SK-N-DZ (cell line): Measurements from ENCODE around the gene SHC3.

Experiments used
- DNase-seq: peaks from one replicate; pipeline ENCODE4 v3.0.0-alpha.2; 2015; ENCODE audit warnings: low spot score

Gene SHC3

DNA sequence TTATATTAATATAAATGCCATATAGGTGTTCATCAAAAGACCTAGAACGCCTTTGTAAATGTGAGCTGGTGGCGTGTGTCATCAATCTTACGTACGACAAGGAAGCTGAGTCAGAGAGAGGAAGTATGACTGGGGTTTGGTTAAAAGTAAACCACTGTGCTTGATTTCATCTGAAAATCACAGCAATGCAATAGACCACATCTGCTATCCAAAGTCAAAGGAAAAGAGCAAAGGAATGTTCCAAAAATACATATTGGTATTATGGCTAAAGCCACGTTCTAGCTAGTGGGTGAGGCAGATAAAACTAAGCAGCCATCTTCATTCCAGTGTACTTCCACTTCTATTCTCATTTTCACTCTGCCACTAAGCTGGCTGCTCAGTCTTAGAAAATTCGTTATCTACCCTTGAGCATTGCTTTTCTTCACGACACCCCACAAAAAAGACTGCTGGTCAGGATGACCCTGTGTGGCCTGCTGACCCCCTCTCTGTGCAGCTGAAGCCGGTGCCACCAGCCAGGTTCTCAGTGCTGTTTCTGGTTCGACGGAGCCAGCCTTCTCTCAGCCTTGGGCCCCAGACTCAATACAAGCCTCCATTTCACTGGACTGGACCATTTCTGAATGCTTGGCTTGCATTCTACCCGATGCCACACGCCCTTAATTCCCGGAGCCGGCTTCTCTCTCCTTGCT is 23.8 kb downstream of the SHC3 start:
- DNase-seq = no peak

DNA sequence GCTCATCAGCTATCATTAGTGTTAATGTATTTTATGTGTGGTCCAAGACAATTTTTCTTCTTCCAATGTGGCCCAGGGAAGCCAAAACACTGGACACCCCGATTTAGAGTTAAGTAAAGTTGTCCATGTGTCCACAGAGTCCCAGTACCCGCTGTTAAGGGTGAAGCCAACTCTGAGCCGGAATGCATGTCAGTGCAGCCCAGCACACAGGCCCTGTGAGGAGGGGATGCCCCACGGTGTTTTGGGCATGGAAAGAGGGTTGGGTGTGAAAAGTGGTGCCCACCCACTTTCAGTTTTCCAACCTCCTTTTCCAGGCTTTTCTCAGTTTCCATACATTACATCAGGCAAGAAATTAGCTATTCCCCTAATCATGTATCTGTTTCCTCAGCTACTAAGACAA is 24.4 kb downstream of the SHC3 start:
- no peak for DNase-seq

DNA sequence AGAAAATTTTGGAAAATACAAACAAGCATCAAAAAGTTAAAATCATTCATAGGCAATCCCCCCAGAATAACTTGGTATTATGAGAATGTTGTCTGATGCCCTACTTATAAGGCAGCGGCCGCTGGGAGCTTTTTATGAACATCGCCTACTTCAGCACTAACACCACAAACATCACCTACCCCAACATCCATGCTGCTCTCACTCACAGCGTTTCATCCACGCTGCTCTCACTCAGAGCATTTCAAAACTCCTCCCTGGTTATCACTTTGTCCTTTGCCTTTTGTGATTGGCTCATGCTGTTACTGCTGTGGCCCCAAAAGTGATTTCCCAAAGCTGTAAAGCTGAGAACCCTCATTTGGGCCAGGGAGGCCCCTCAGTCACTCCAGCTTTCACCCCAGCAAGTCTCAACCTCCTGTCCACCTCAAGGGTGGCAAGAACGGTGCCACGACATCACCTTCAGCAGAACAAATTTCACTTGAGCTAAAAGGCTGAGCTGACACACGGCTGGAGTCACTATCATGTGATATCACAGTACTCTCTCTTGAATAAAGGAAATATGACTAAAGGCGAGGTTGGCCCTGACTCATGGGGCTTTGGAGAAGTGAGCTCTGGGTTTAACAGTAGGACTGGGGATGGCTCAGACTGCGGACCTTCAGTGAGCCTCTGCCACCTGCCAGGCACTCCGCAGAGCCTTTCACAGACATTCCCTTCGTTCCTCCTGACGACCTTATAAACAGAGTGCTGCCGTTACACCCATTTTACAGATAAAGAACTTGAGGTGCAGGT is 25.2 kb downstream of the SHC3 start:
- no peak for DNase-seq

DNA sequence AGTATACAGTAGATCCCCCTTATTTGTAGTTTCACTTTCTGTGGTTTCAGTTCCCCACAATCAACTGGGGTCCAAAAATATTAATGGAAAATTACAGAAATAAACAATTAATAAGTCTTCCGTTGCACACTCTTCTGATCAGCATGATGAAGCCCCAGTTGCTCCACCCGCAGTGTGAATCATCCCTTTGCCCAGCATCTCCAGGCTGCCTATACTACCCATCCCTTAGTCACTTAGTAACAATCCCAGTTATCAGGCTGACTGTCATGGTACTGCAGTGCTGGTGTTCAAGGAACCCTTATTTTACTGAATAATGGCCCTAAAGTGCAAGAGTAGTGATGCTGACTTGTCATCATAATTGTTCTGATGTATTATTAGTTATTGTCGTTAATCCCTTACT is 28.9 kb downstream of the SHC3 start:
- no peak for DNase-seq

DNA sequence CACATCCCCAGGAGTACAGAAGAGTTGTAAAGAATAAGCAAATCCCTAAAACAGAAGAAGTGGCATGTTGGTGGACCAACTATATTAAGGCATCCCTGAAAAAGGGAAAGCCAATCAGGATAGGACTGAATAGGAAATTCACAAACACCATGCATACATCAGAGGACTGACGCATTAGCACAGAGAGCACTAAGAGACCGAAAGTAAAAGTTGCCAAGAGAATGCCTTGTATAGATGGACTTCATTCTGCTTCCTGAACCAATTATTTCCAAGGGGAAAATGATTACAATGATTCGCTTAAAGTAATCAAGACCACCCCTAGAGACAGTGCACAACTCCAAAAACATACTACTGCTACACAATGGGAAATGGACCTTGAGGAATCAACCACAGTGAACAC is 33.5 kb downstream of the SHC3 start:
- no peak for DNase-seq

DNA sequence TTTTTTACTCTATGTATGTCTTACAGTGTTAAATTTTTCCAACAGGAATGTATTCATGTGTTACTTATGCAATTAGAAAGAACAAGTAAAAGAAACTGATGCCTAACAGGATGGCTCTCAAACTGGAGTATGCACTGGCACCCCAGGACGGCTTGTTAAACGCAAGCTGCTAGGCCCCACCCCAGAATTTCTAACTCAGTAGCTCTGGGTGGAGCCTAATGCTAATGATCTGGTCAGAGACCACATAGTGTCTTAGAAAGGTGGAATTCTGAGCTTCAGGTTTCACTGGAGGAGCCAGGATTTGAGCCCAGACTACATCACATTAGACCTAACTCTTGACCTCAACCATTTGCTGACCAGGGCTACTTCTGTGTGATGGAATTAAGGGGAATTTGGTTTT is 34.4 kb downstream of the SHC3 start:
- DNase-seq = no peak

DNA sequence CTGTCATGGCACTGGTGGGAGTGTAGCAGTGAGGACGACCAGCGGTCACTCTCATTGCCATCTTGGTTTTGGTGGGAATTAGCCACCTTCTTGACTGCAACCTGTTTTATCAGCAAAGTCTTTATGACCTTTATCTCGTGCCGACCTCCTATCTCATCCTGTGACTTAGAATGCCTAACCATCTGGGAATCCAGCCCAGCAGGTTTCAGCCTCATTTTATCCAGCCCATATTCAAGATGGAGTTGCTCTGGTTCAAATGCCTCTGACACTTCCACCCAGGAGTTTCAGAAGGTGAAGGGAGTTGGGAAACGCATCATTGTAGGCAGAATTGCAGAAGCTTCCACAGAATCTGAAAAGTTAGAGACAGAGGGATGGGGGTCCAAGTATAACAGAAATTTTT is 35.4 kb downstream of the SHC3 start:
- no peak for DNase-seq

DNA sequence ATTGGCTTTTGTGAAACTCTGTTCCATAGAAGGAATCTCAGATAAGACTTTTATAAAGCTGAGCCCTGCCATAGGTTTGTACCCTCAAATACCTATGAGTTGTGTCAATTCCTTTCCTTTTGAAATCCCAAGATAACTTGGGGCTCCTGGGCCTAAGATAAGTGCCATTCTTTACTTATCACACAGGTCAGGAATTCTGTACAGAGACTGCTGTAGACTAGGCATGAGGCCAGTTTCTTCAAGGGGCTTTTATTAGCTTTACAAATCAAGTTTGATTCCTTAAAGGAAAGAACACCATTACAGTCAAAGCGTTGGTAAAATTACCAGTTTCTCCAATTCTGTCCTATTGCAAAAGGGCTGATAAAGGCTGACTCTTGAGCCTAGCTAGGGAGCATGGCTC is 39.2 kb downstream of the SHC3 start:
- DNase-seq = no peak

DNA sequence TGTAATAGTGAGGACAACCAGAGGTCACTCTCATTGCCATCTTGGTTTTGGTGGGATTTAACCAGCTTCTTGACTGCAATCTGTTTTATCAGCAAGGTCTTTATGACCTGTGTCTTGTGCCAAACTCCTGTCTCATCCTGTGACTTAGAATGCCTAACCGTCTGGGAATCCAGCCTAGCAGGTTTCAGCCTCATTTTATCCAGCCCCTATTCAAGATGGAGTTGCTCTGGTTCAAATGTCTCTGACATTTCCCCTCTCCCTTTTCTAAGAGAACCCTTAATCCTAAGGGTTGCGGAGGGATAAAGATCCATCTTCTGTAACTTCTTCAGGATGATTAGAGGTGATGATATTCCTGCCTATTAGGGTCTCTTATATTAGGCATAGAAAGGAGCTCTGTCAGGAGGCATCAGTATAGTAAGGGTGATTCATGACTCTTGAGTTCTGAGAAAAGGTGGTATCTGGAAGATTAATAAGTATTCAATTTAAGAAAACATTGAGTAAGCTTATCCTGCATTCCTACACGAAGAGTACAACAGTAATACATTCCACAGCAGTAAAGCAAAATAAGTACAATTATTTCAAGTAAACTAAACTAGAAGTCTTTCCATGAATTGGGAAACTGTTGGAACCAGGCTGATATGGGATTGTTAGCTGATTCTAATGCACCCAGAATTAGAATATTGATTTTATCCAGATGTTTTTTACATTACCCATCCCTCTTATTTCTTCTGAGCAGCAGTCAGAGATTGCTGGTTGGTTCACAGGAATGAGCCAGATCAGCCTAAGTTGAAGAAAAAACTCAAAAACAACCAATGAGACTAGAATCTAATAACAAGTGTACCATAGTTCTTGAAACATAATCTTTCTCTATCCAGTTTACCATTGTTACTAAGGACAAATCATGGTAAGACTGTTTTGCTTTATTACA is 39.9 kb downstream of the SHC3 start:
- DNase-seq = no peak

DNA sequence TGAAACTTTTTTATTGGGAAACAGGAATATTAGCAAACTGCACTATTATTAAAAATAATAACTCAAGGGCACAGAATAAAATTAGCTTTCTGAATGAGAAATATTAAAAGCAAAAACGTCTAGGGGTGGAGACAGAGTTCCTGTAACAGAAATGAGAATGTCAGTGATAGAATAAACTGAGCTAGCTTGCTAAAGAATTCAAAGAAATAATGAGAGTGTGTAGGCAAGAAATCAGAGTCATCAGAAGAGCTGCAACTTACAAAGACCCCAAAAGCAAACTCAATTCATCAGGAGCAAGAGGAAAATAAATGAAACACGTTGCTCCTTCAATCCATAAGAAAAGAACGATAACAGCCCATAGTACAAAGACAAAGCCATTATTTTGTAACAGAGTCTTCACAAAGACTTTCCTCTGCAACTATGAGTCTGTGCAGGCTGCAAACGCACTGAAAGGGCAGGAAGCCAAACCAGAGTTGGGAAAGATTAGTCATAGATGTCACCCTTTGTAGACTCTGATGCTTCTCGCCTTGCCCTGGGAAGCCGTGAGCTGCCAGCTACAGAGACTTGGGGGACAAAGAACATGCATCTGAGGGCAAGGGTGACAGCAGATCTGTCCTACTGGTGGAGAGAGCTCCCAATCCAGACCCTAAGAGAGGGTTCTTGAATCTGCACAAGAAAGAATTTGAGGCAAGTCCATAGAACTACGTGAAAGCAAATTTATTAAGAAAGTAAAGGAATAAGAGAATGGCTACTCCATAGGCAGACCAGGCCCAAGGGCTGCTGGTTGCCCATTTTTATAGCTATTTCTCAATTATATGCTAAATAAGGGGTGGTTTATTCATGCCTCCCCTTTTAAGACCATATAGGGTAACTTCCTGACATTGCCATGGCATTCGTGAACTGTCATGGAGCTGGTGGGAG is 40.8 kb downstream of the SHC3 start:
- DNase-seq = no peak

DNA sequence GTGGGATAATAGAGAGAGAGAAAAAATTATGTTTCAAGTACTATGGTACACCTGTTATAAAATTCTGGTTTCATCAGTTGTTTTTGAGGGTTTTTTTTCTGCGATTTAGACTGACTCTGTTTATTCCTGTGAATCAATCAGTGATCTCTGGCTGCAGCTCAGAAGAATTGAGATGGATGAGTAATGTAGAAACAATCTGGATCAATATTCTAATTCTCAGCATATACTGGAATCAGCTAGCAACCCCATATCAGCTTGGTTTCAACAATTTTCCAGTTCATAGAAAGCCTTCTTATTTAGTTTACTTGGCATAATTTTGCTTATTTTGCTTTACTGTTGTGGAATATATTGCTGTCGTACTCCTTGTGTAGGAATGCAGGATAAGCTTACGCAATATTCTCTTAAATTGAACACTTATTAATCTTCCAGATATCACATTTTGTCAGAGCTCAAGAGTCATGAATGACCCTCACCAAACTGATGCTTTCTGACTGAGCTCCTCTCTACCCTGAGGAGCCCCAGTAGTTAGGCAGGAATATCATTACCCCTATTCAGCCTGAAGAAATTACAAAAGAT is 42.9 kb downstream of the SHC3 start:
- DNase-seq = no peak

DNA sequence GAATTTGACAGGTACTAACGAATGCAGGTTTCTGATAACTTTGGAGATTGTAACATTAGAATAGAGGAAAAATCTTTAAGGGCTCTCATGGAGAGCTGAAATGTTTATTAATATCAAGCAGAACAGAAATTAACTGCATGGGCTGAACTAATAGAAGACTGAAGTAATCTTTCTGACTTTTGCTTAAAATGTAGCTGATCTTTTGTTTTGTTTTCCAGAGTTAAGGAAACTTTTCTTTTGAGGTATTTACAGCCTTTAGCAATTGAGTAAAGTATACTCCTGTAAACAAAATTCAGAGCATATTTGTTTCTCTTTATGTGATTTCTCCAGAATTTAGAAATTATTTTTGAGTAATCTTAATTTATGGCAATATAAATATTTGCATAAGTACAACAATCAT is 43.9 kb downstream of the SHC3 start:
- no peak for DNase-seq

DNA sequence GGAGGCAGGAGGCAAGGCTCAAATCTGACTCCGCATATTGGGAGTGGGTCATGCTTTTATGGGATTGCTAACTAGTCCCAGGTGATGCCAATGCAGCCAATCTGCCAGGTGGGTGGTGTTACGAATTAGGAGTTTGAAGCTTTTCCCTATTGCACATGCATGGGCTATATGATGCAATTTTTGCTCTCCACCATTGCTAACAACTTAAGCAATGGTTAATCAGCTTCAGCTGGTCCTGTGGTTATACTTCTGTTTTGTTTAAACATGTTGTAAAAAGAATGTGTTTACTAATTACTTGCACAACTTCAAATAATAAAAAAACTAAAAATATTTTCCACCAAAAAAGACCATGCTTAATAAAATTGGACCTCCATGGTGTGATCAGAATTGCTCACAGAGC is 55.7 kb downstream of the SHC3 start:
- DNase-seq = no peak

DNA sequence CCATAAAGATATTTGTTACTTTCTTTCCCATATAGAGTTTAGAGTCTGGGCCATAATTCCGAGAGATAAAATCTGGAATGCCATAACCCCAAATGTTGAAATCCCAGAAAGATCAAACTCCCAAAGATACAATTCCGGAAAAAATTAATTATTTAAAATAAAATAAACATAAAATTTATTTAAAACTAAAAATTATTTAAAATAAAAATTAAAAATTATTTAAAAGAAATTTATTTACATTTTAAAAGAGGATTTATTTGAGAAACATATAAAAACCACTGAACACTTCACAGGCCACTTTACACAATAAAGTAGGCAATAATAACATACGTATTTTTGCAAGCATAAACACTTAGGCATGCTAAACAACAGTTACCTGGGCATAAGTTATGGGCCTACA is 57.9 kb downstream of the SHC3 start:
- no peak for DNase-seq

DNA sequence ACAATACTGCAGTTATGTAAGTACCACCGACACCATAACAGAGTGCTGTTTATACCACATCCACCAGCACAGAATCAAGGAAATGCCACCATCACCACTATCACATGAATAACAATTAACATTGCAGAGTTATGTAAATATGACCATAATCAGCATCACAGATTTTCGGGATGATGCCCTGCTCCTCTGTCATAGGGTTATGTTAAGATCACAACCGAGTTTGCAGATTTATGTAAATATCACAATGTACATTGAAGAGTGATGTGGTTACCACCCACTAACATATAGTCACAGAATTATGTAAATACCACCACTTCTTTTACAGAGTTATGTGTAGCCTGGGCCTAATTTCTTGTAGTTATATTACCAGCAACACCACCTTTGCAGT is 61.8 kb downstream of the SHC3 start:
- DNase-seq = no peak

DNA sequence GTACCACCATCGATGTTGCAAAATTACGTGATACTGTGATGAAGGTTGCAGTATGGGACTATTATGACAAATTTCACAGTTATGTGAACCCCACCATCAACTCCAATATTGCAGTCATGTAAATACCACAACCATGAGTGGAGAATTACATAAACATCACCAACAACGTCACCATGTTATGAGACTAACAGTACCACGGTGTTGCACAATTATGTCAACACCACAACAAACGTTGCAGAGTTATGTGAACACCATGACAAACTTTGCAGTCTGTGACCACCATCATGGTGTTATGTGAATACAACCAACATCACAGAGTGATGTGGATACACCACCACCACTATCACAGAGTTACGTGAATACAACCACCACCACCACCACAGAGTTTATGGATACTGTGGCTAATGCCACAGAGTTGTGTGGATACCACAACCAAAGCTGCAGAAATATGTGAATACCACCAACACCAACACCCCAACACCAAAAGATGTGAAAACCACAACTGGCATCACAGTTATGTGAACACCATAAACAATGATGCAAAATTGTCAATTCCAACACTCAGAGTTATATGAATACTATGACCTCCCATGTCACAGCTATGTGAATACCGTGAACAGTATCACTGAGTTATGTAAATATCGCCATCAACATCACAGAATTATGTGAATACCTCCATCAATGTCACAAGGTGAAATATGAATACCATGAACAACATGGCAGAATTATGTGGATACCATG is 62.4 kb downstream of the SHC3 start:
- no peak for DNase-seq

DNA sequence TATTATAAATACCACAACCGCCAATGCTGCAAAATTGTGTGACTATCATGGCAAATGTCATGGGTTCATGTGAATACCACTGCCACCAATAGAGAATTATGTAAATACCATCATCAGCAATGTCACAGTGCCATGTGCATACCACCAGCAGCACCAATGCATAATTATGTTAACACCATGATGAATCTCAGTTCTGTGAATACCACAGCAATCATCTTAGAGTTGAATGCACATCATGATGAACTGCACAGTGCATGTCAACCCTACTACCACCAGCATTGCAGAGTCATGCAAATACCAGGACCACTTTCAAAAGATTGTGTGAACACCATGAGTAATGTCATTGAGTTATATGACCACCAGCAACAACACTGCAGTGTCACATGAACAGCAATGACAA is 63.2 kb downstream of the SHC3 start:
- DNase-seq = no peak

DNA sequence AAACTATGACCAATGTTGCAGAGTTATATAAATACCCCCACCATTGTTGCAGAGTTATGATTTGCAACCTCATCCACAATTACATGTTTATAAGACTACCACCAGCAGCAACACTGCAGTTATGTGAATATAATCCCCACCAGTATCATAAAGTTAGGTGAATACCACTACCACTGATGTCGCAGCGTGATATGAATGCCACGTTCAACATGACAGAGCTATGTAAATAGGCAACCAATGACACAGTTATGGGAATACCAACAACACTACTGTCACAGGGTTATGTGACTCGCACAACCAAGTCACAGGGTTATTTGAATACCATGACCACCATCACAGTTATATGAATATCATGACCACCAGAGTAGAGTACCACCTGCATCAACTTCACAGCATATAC is 63.9 kb downstream of the SHC3 start:
- no peak for DNase-seq

DNA sequence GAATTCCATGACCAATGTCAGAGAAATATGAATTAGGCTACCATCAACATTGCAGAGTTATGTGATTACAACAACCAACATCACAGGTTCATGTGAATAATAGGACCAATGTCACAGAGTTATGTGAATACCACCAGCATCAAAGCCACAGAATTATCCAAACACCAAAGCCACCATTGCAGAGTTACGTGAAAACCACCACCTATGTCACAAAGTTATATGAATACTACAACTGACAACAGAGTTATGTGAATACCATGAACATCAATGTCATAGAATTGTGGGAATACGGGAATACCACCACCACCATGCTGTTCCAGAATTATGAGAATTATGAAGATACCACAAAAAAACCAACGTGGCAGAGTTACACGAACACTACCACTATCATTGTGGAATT is 64.8 kb downstream of the SHC3 start:
- DNase-seq = no peak

DNA sequence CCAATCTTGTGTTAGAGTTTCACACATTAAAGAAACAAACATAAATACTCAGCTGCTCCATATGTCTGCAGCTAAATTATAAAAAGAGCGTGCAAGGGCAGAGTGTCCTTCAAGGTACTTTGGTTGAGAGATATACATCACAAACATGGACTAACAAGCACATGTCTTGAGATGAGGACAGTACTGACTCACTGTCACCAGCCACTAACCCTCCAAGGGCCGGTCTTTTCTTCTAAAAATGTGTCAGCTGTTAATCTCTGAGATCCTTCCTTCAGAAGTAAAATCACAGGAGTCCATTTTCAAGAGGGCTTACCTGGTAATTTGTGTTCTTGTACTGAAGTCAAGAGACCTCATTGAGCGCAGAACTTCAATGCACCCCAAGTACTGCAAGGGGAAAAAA is 66.4 kb downstream of the SHC3 start:
- no peak for DNase-seq
